Measurements from ENCODE around the gene DIP2A. TPM values are rescaled to one million over a fixed set of nuclear protein-coding genes. Genes with fewer than 3 reads are reported as not detected.

Gene DIP2A
- total and polyA plus RNA-seq, 4 donors, result 15.5 to 71.4 (median 28.7) TPM

- peaks cover 3 to 42% (median 33%) of the 10 kb centered on the region in 4 donors for H3K36me3 ChIP-seq (ENCODE audit: control insufficient read depth in 4 of 4, insufficient read depth in 4 of 4, low read length in 4 of 4)
Observed at GRCh38 chr21:46439906-46440305, 18.8 kb upstream of the DIP2A start.

GRCh38 chr21:46441331-46441730 lies 17.4 kb upstream of the DIP2A start:
- TF ChIP-seq, protein P1, sequence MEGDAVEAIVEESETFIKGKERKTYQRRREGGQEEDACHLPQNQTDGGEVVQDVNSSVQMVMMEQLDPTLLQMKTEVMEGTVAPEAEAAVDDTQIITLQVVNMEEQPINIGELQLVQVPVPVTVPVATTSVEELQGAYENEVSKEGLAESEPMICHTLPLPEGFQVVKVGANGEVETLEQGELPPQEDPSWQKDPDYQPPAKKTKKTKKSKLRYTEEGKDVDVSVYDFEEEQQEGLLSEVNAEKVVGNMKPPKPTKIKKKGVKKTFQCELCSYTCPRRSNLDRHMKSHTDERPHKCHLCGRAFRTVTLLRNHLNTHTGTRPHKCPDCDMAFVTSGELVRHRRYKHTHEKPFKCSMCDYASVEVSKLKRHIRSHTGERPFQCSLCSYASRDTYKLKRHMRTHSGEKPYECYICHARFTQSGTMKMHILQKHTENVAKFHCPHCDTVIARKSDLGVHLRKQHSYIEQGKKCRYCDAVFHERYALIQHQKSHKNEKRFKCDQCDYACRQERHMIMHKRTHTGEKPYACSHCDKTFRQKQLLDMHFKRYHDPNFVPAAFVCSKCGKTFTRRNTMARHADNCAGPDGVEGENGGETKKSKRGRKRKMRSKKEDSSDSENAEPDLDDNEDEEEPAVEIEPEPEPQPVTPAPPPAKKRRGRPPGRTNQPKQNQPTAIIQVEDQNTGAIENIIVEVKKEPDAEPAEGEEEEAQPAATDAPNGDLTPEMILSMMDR (IDR thresholded peaks at IDR 0.05; ENCODE audit: control extremely low read depth, extremely low read depth), result no peak
- Histone ChIP-seq H3K27me3 (ENCODE audit: control insufficient read depth in 3 of 3, insufficient read depth in 3 of 3, low read length in 2 of 3) (no peaks in the 10 kb centered on the region), H3K9ac (ENCODE audit: insufficient read depth in 1 of 2, low read length in 2 of 2) (no peak overlapping the region), H3K9me3 (ENCODE audit: control insufficient read depth in 4 of 4, insufficient read depth in 3 of 4, low read length in 3 of 4) (no peaks in the 10 kb centered on the region), H3K4me1 (ENCODE audit: control insufficient read depth in 5 of 5, insufficient read depth in 5 of 5, low read length in 5 of 5) (no peaks in the 10 kb centered on the region), H3K27ac (ENCODE audit: low read depth in 1 of 2, low read length in 1 of 2) (no peak overlapping the region), H3K4me3 (no peak overlapping the region), H3K36me3 (ENCODE audit: control insufficient read depth in 4 of 4, insufficient read depth in 4 of 4, low read length in 4 of 4) (peaks cover 3 to 39% (median 31%) of the 10 kb centered on the region in 4 donors)
- ATAC-seq (ENCODE audit: insufficient read depth, low FRiP score), result no peak
- no peak for DNase-seq
- 97 to 98% methylated on average over 14 of the region's 14 CpGs for WGBS, 2 donors

More at GRCh38 chr21:46439906-46440305, 18.8 kb upstream of the DIP2A start:
- Histone ChIP-seq H3K27me3 (ENCODE audit: control insufficient read depth in 3 of 3, insufficient read depth in 3 of 3, low read length in 2 of 3) (no peaks in the 10 kb centered on the region), H3K27ac (ENCODE audit: low read depth in 1 of 2, low read length in 1 of 2) (no peak overlapping the region), H3K4me3 (no peak overlapping the region), H3K9me3 (ENCODE audit: control insufficient read depth in 4 of 4, insufficient read depth in 3 of 4, low read length in 3 of 4) (no peaks in the 10 kb centered on the region), H3K4me1 (ENCODE audit: control insufficient read depth in 5 of 5, insufficient read depth in 5 of 5, low read length in 5 of 5) (no peaks in the 10 kb centered on the region), H3K9ac (ENCODE audit: insufficient read depth in 1 of 2, low read length in 2 of 2) (no peak overlapping the region)
- TF ChIP-seq, protein P1 (IDR thresholded peaks at IDR 0.05; ENCODE audit: control extremely low read depth, extremely low read depth), result no peak
- 93 to 94% methylated on average over 18 of the region's 18 CpGs for WGBS, 2 donors
- DNase-seq (no peak), ATAC-seq (ENCODE audit: insufficient read depth, low FRiP score) (no peak)

- Histone ChIP-seq H3K4me3 (no peak overlapping the region), H3K9ac (ENCODE audit: insufficient read depth in 1 of 2, low read length in 2 of 2) (no peak overlapping the region), H3K36me3 (ENCODE audit: control insufficient read depth in 4 of 4, insufficient read depth in 4 of 4, low read length in 4 of 4) (peaks cover 3 to 37% (median 31%) of the 10 kb centered on the region in 4 donors), H3K27me3 (ENCODE audit: control insufficient read depth in 3 of 3, insufficient read depth in 3 of 3, low read length in 2 of 3) (no peaks in the 10 kb centered on the region), H3K9me3 (ENCODE audit: control insufficient read depth in 4 of 4, insufficient read depth in 3 of 4, low read length in 3 of 4) (no peaks in the 10 kb centered on the region), H3K27ac (ENCODE audit: low read depth in 1 of 2, low read length in 1 of 2) (no peak overlapping the region), H3K4me1 (ENCODE audit: control insufficient read depth in 5 of 5, insufficient read depth in 5 of 5, low read length in 5 of 5) (no peaks in the 10 kb centered on the region)
- TF ChIP-seq, protein P1 (IDR thresholded peaks at IDR 0.05; ENCODE audit: control extremely low read depth, extremely low read depth), result no peak
- WGBS, 2 donors, result 96 to 97% methylated on average over 23 of the region's 23 CpGs
- ATAC-seq (ENCODE audit: insufficient read depth, low FRiP score) (no peak), DNase-seq (no peak)
Observed at GRCh38 chr21:46441961-46442498, 16.7 kb upstream of the DIP2A start.

- no peak overlapping the region for H3K27ac ChIP-seq (ENCODE audit: low read depth in 1 of 2, low read length in 1 of 2)
- TF ChIP-seq, protein P1 (IDR thresholded peaks at IDR 0.05; ENCODE audit: control extremely low read depth, extremely low read depth), result no peak
- no peaks in the 10 kb centered on the region for H3K9me3 ChIP-seq (ENCODE audit: control insufficient read depth in 4 of 4, insufficient read depth in 3 of 4, low read length in 3 of 4)
- H3K9ac ChIP-seq (ENCODE audit: insufficient read depth in 1 of 2, low read length in 2 of 2), result no peak overlapping the region
- ATAC-seq (ENCODE audit: insufficient read depth, low FRiP score) (no peak), DNase-seq (no peak)
- H3K4me1 ChIP-seq (ENCODE audit: control insufficient read depth in 5 of 5, insufficient read depth in 5 of 5, low read length in 5 of 5), result no peaks in the 10 kb centered on the region
- 60 to 84% methylated on average over 15 of the region's 15 CpGs for WGBS, 2 donors
- H3K27me3 ChIP-seq (ENCODE audit: control insufficient read depth in 3 of 3, insufficient read depth in 3 of 3, low read length in 2 of 3), result no peaks in the 10 kb centered on the region
- H3K36me3 ChIP-seq (ENCODE audit: control insufficient read depth in 4 of 4, insufficient read depth in 4 of 4, low read length in 4 of 4), result peaks cover 3 to 34% (median 26%) of the 10 kb centered on the region in 4 donors
- no peak overlapping the region for H3K4me3 ChIP-seq
Observed at GRCh38 chr21:46442938-46443337, 15.8 kb upstream of the DIP2A start.
